Retinal pigment epithelial cell (primary cell): ENCODE results near the gene CPS1.

Experiments
- DNase-seq: peaks from one replicate; pipeline ENCODE4 v3.0.0-alpha.2; 2010; ENCODE audit warnings: low read depth
- H3K4me3 ChIP-seq: 2 replicates; pipeline ENCODE4 v1.5.1; 2011; ENCODE audit warnings: mild to moderate bottlenecking, low read length, control low read depth, moderate library complexity
- CTCF ChIP-seq: conservative IDR thresholded peaks from 2 replicates; pipeline ENCODE4 v1.5.1; 2011; ENCODE audit warnings: low read depth, low read length, control low read depth, inconsistent platforms

CPS1 gene

GRCh38 chr2:210557721-210558120, 1.3 kb downstream of the CPS1 start:
- DNase-seq, result no peak
- H3K4me3 ChIP-seq, result no peak overlapping the region
- no peak for TF ChIP-seq CTCF

- peak; percentile 54 for DNase-seq
- H3K4me3 ChIP-seq, result no peak overlapping the region
- no peak for TF ChIP-seq CTCF
These were observed 2.3 kb downstream of the CPS1 start for GRCh38 chr2:210558708-210559107.

- no peak overlapping the region for H3K4me3 ChIP-seq
- no peak for TF ChIP-seq CTCF
- DNase-seq, result no peak
These were observed 2.8 kb downstream of the CPS1 start for GRCh38 chr2:210559182-210559581.

GRCh38 chr2:210561475-210561874, 5.1 kb downstream of the CPS1 start:
- no peak for DNase-seq
- no peak for TF ChIP-seq CTCF
- H3K4me3 ChIP-seq, result no peak overlapping the region

GRCh38 chr2:210562091-210562490, 5.7 kb downstream of the CPS1 start:
- DNase-seq, result no peak
- TF ChIP-seq CTCF, result no peak
- no peak overlapping the region for H3K4me3 ChIP-seq

GRCh38 chr2:210562502-210563080, 6.2 kb downstream of the CPS1 start:
- H3K4me3 ChIP-seq, result no peak overlapping the region
- no peak for TF ChIP-seq CTCF

GRCh38 chr2:210567279-210567678, 10.9 kb downstream of the CPS1 start:
- TF ChIP-seq CTCF, result no peak
- DNase-seq, result no peak
- H3K4me3 ChIP-seq, result no peak overlapping the region

More at GRCh38 chr2:210562502-210563080, 6.2 kb downstream of the CPS1 start:
- DNase-seq, result no peak
